ENCODE measurements around the gene LYZL2.
"Not testable (repeated sequence)": the region's sequence is repeated elsewhere in the genome, so short reads cannot be mapped to it uniquely, and the experiment has no call there.

GRCh38 chr10:30677616-30678015, 48.1 kb upstream of the LYZL2 start:
- not testable (repeated sequence) for TF ChIP-seq EZH2 (optimal IDR thresholded peaks at IDR 0.05; ENCODE audit: low read depth, low read length); CTCF (IDR thresholded peaks at IDR 0.05; ENCODE audit: low read length)
